IPS DF 4.7 (cell line): Measurements from ENCODE around the gene EQTN.
"Not testable (repeated sequence)": the region's sequence is repeated elsewhere in the genome, so short reads cannot be mapped to it uniquely, and the experiment has no call there.

ENCODE experiments used
- DNase-seq: peaks from one replicate; pipeline ENCODE4 v3.0.0-alpha.2; 2013; ENCODE audit warnings: low spot score; ENCODE audit errors: extremely low read depth

Gene EQTN

GRCh38 chr9:27293996-27294395 lies 3.0 kb downstream of the EQTN start:
- DNase-seq: no peak

DNA sequence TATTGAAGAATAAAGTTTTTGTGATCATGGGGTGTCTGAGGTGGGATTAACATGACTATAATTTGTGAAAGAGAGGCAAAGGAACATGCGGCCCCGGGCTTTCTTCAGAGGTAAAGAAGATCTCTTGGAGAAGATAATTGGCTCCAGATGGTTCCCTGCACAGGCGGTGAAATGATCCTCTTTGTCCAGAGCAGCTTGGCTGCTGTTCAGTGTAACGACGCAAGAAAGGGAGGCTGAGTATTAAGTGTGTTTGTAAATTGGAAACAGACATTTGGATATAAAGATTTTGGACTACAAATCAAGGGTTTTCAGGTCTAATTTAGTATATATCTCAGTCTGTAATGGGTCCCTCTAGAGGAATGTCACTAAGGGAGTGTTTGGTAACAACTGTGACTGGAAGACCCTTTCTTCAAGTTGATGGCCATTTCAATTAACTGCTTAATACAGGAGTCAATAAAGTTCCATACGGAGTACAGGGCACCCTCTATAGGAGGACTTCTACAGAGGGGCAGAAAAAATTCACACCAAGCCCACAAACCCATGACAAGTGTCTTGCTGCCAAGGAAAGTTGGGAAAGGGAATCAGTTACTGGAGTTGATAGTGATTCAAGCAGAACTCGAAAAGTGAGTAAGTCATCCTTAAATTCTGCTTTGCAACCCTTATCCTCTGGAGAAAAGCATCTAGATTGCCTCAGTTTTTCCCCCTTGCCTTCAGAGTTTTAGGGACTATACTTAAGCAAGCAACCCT lies 4.1 kb downstream of the EQTN start:
- DNase-seq: no peak

DNA sequence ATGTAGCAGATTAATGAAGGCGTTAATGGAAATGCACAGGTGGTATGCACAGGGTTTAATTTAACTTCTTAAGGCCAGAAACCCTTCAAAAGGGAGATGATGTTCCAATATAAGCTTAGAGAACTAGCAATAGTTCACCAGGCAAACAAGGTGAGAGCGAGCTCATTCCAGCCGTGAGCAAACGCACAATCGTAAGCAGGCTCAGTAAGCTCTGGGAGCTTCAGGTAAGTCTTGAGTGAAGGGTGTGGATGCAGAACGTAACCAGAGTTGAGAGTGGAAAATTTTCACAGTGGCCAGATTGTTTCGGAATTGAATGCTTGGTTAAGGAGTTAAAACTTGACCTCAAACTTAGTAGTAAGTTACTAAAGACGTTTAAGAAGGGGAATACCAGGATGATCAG lies 5.7 kb downstream of the EQTN start:
- DNase-seq: no peak

GRCh38 chr9:27282269-27282668 lies 14.7 kb downstream of the EQTN start:
- no peak for DNase-seq

DNA sequence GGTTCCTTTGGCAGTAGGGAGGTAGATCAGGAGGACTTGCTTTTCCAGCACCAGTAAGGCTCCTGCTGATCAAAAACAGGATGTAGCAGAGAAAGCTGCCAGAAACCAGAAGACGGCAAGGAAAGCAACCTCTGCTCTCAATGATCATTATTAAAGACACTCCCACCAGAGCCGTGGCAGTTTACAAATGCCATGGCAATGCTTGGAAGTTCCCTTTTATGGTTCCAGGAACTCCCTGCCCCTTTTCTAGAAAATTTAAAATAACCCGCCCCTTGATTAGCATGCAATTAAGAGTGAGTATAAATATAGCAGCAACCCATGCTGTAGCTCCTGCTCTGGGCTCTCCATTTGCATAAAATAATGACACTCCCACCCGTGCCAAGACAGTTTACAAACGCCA lies 16.1 kb downstream of the EQTN start:
- DNase-seq: no peak

DNA sequence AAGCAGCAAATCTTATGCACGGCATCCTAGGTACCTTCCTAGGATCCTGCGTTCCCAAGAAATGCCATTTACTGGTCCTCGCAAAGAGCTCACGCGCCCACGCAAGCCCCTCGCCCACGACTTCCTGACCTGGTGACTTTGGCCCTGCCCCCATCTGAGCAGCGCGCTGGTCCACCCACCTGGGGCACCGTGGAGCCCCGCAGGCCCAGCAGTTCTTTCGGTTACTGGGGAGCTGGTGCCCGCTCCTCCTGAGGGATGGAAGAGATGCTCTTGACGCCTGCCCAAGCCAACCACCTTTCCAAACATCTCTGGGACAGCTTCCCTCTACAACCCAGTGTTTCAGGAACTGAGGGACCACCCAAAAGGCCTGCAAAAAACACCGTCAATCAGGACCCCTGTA lies 16.7 kb downstream of the EQTN start:
- DNase-seq: no peak

GRCh38 chr9:27279611-27280010 lies 17.3 kb downstream of the EQTN start:
- no peak for DNase-seq

- no peak for DNase-seq
These were observed 18.6 kb downstream of the EQTN start for GRCh38 chr9:27278374-27278773.

DNA sequence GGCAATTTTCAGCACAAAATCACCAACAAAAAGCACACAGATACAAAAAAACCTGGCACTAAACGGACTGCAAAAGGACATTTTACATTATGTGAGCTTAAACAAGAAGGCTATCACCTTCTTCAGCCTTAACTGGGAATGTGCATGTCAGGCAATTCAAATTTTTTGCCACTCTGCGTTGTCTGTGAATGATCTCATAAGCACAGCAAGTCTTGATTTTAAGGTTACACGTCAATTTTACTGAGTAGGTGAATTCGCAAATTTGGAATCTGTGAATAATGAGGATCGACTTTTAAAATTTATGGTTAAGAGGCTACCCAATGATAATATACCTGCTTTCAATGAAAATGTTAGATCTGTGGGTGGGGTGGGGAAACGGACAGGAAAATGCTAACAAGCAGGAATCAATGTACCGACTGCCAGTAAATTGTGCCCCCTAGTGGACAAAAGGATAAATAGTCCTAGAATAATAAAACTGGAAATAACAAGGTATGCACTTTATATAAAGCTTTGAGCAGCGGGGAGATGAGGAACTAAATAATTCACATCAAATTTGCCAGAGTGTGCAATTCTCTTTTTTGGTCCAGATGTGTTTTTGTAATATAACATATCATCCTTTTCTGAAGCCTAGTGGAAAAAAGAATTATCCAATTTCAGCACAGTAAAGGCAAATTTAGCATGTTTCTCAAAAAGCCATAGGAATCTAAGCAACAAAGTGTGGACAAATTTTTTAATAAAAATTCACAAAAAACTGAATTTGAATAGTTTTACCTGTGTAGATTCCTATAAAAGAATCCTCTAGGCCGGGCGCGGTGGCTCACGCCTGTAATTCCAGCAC lies 20.5 kb downstream of the EQTN start:
- DNase-seq: no peak

GRCh38 chr9:27273186-27273585 lies 23.8 kb downstream of the EQTN start:
- no peak for DNase-seq

DNA sequence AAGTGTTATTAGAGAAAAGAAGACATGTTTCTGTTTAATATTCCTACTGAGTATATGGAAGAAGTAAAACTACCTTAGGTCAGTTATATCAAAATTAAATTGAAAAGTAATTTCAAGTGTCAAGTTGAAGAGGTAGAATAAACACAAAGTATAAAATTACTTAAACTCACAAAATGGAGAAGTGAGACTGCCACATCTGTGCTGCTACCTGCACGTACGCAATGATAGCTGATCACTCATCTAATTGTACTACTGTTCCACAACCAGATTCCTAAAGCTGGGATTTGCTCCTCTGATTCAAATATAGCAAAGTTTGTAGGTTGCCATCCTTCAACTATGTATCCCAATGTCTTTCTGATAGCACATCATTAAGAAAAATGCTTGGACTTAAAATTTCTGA lies 24.8 kb downstream of the EQTN start:
- DNase-seq: no peak

- DNase-seq: no peak
These were observed 35.3 kb downstream of the EQTN start for GRCh38 chr9:27261517-27262211.

GRCh38 chr9:27260789-27261516 lies 36.0 kb downstream of the EQTN start:
- DNase-seq: no peak

- no peak for DNase-seq
These were observed 38.3 kb downstream of the EQTN start for GRCh38 chr9:27258662-27259061.

DNA sequence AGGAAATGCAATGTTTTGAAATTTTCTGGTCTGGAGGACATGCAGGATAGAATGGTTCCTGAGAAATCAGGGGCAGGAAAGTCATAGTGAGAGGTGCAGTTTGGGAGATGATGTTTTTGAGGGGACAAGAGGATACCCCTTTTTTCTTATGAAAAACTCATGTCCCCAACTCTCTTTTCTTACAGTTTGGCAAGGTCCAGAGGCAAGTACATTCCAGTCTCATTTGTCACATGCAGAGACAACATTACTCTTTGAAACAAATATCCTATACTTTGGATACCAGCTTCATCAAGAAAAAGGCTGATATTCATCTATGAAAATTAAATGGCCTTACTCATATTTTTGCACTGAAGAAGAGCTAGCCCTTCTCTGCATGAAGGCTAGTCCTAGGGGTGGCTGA lies 48.2 kb downstream of the EQTN start:
- DNase-seq: no peak

DNA sequence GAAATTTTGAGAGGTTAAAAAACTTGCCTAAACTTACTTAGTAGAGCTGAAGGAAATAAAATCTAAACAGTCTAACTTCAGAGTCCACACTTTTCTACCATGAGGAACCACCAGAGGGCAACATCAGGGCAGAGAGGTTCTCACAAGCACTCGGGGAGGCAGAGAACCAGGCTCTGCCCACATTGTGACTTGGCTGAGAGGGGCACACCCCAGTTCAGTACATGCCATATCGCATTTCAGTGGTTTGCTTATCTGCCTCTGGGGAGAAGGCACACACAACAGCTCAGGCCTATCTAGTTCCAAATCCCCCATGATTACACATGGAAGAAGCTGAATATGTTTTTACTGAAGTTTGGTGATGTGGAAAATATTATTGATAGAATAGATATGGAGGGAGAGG lies 49.2 kb downstream of the EQTN start:
- peak; percentile 46 for DNase-seq

GRCh38 chr9:27239648-27240047 lies 57.3 kb downstream of the EQTN start:
- DNase-seq: not testable (repeated sequence)
